Measurements from ENCODE around the gene TIAM1.

GRCh38 chr21:31075848-31076247 lies 268.2 kb downstream of the TIAM1 start:
- TF ChIP-seq, protein P1, sequence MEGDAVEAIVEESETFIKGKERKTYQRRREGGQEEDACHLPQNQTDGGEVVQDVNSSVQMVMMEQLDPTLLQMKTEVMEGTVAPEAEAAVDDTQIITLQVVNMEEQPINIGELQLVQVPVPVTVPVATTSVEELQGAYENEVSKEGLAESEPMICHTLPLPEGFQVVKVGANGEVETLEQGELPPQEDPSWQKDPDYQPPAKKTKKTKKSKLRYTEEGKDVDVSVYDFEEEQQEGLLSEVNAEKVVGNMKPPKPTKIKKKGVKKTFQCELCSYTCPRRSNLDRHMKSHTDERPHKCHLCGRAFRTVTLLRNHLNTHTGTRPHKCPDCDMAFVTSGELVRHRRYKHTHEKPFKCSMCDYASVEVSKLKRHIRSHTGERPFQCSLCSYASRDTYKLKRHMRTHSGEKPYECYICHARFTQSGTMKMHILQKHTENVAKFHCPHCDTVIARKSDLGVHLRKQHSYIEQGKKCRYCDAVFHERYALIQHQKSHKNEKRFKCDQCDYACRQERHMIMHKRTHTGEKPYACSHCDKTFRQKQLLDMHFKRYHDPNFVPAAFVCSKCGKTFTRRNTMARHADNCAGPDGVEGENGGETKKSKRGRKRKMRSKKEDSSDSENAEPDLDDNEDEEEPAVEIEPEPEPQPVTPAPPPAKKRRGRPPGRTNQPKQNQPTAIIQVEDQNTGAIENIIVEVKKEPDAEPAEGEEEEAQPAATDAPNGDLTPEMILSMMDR (IDR thresholded peaks at IDR 0.05; ENCODE audit: low read depth, low read length): no peak
- TF ChIP-seq EZH2phosphoT487 (IDR thresholded peaks at IDR 0.05; ENCODE audit: low read depth): no peak

All from OCI-LY3 (cell line).